HG02943 (cell line): ENCODE results near the gene CPLANE1.

Source experiments
- ATAC-seq: cut with Tn5 transposase; IDR thresholded peaks from one replicate; pipeline ENCODE4 v1.9.1; 2021; ENCODE audit warnings: mild to moderate bottlenecking, low read depth, moderate library complexity; ENCODE audit not compliant: unreplicated experiment

The CPLANE1 gene

DNA sequence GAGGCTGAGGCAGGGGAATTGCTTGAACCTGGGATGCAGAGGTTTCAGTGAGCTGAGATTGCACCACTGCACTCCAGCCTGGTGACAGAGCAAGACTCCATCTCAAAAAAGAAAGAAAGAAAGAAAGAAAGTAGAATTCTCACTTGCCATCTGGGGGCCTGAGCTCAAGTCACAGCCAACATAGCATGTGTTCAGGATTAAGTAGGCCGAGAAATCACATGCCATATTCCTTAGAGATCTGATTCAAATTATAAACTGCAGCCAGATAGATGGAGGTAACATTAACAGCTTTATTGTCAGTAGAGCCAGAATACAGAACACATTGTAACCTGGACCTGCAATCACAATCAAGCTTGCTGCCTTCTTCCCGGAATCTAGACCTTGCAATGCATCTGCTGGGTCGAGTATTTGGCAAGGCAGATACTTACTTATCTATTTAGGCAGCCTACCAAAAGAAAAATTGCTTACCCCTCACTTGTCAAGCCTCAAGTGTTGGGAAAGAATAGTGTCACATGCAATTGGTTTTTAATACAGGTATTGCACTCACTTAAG, 173.7 kb downstream of the CPLANE1 start:
- no peak for ATAC-seq

DNA sequence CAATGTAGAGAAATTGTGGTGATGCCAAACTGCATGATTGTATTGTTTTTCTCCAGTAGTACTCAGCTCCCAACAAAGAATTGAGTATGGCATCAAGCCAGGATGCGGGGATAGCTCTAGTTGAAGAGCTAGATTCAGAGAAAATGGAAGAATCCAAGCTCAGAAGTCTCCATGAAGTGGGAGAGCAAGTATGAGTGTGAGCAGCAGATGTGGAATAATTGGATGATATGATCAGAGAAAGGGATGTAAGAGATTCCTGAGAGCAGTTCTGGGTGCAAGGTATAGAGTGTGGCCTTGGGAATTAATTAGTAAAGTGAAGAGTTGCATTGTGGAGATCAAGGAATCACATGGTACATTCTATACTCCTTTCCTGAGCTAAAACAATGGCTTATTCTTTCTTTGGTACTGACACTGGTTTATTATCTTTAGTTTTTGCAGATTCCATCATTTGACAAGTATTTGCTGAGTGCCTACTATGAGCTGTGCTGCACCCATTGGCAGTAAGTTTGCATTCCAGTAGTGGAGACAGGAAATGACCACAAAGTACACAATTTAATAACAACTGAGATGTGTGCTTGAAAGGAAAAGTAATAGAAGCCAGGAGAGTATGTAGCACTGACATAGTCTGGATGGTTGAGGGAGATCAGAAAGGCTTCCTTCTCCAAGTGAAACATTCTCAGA, 177.1 kb downstream of the CPLANE1 start:
- no peak for ATAC-seq

DNA sequence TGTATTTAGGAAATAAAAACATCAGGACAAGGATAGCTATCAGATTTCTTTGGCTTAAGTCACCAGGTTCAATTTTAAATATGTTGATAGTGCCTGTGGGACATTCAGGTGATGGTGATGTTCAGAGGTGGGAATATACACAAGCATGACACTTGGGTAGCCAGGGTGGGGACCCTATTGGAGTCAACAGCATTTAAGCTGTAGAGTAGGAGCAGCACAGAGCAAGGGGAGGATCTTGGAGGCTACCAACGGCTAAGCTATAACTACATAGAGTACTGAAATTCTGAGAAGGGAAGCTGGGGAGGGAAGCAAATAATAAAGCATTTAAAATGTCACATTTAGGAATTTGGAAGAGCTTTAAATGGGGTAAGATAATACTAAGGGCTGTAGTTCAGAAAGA, 177.7 kb downstream of the CPLANE1 start:
- no peak for ATAC-seq

GRCh38 chr5:37064442-37064841, 184.7 kb downstream of the CPLANE1 start:
- ATAC-seq = no peak

DNA sequence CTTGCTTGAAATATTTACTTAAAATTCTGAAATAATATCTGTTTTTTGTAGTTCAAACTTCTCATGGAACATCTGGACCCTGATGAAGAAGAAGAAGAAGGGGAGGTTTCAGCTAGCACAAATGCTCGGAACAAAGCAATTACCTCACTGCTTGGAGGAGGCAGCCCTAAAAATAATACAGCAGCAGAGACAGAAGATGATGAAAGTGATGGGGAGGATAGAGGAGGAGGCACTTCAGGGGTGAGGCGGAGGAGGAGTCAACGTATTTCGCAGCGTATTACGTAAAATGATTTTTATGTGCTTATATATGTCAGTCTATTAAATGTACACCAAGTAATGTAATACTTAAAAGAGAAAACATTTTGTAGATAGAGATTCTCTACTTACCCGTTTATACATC, 185.4 kb downstream of the CPLANE1 start:
- no peak for ATAC-seq

DNA sequence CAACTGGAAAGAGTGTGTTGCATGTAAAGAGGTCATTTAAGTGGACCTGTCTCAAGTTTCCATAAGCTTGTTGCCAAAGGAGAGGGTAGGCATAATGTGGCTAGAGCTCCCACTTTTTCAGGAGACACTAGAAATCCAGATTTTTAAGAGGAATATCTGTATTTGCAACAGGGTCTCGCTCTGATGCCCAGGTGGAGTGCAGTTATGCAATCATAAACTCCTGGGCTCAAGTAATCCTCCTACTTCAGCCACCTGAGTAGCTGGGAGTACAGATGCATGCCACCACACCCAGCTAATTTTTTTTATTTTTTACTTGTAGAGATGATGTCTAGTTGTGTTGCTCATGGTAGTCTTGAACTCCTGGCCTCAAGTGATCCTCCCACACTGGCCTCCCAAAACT, 189.1 kb downstream of the CPLANE1 start:
- ATAC-seq = no peak

DNA sequence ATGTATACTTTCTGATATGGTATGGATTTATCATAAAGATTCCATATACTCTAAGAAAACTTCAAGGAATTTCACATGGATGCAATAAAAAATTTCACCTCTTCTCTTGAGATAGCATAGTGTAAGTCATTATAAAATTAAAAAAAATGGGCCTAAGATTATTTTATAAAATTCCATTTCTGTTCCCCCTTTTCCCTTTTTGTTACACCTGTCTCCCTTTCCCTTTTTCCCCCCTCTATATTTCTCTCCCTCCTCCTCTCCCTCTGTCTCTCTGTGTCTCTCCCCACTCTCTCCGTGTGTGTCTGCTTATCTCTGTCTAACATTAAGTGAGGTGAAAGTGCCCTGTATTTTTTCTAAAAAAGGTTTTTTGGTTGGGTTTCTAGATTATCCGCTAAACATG, 192.4 kb downstream of the CPLANE1 start:
- ATAC-seq = no peak
